Right cardiac atrium (tissue), 5 donors: ENCODE data around the gene MPG. TPM values are rescaled to one million over a fixed set of nuclear protein-coding genes. Genes with fewer than 3 reads are reported as not detected.

Experiments
- ATAC-seq, 2 donors: fragments of 200-7000 bp; cut with Tn5 transposase; one replicate each; pipeline versions ENCODE4 v1.8.0 to v1.9.1; 2020; ENCODE audit warnings: moderate library complexity in 2 of 2, mild to moderate bottlenecking in 1 of 2
- DNase-seq, 3 donors: peaks; one replicate each; pipeline ENCODE4 v3.0.0-alpha.2; 2020
- H3K27ac ChIP-seq: one replicate; pipeline ENCODE4 v1.5.1; 2013; ENCODE audit warnings: mild to moderate bottlenecking, low read length, control low read depth, moderate library complexity
- H3K27me3 ChIP-seq: one replicate; pipeline ENCODE4 v1.6.1; 2013; ENCODE audit not compliant: control insufficient read depth, insufficient read depth
- H3K4me1 ChIP-seq: one replicate; pipeline ENCODE4 v1.6.1; 2013; ENCODE audit warnings: low read length; ENCODE audit not compliant: control insufficient read depth, insufficient read depth
- H3K4me3 ChIP-seq: one replicate; pipeline ENCODE4 v1.5.1; 2013; ENCODE audit warnings: low read length, control low read depth
- H3K9me3 ChIP-seq: one replicate; pipeline ENCODE4 v1.6.1; 2013; ENCODE audit warnings: low read length; ENCODE audit not compliant: control insufficient read depth
- whole genome bisulfite sequencing: extraction: QIAGEN DNeasy Blood & Tissue Kit; methylation state at CpG from one replicate; pipeline ENCODE4 v1.1.7; 2013; 5-methylcytosine and 5-hydroxymethylcytosine counted together
- intact Hi-C, 4 donors: fragments of 100-400 bp; cut with DNase I; formaldehyde crosslinking; loops; one replicate each; pipeline versions ENCODE4 v1.11.0 to v1.14.0; 2022 to 2023
- polyA plus RNA-seq: library from polyadenylated mRNA; stranded (reverse); fragments of 200-250 nt; gene quantifications from one replicate; pipeline ENCODE4 v1.2.3, GENCODE V29; 2013
- total RNA-seq, 4 donors: library from RNA; stranded (reverse); fragmentation: NEBNext Ultra II Directional; extraction: Animal tissue kit (Norgen Biotek cat#: 25700); gene quantifications; one replicate each; pipeline ENCODE4 v1.2.1, GENCODE V29; 2021
- donor health status: healthy with polysubstance abuse.
- donor health status: DM: no; HTN: yes; CAD: no.
- donor health status: DM: no; HTN: no; CAD: no.
- donor health status: DM: no; HTN: yes; CAD: no; lungs with severe emphysema.
- donor health status: DM: yes; HTN: yes; CAD: no.

MPG gene
- total and polyA plus RNA-seq, 5 donors: 31.8 to 56.8 (median 38.7) TPM

GRCh38 chr16:102060-102855 lies 24.2 kb downstream of the MPG start:
- WGBS: 28% methylated on average over 19 of the region's 19 CpGs
- H3K27ac ChIP-seq: peak overlapping the region; percentile 65
- intact Hi-C loops: no loop called here
- DNase-seq (peak; percentile 80 to 91 (median 89)), ATAC-seq (peak; percentile 82 to 87)
- no peaks in the 10 kb centered on the region for H3K9me3 ChIP-seq
- H3K27me3 ChIP-seq: no peaks in the 10 kb centered on the region
- peaks cover 16% of the 10 kb centered on the region for H3K4me1 ChIP-seq
- H3K4me3 ChIP-seq: no peak overlapping the region

GRCh38 chr16:104355-104754 lies 26.3 kb downstream of the MPG start:
- 86% methylated on average over 5 of the region's 5 CpGs for WGBS
- ATAC-seq: no peak
- DNase-seq: no peak
- no peak overlapping the region for H3K4me3 ChIP-seq
- H3K4me1 ChIP-seq: peaks cover 16% of the 10 kb centered on the region
- H3K27me3 ChIP-seq: no peaks in the 10 kb centered on the region
- H3K27ac ChIP-seq: no peak overlapping the region
- H3K9me3 ChIP-seq: no peaks in the 10 kb centered on the region
- intact Hi-C loops: no loop called here

- Histone ChIP-seq H3K27ac (no peak overlapping the region), H3K4me3 (no peak overlapping the region), H3K27me3 (no peaks in the 10 kb centered on the region), H3K4me1 (peaks cover 16% of the 10 kb centered on the region), H3K9me3 (no peaks in the 10 kb centered on the region)
- DNase-seq (no peak), ATAC-seq (no peak)
- WGBS: 81% methylated on average over 3 of the region's 3 CpGs
- intact Hi-C loops: loop anchor here in 3 of 4 donors (5.0 kb wide), 3 partner anchors 77 to 257 kb away; partner anchors contain the start of genes AXIN1 (in 1 of the 3) and HBQ1 (in 1 of the 3)
Observed at GRCh38 chr16:104928-105327, 26.9 kb downstream of the MPG start.

GRCh38 chr16:105521-105920 lies 27.5 kb downstream of the MPG start:
- 87% methylated on average over 6 of the region's 6 CpGs for WGBS
- intact Hi-C loops: loop anchor here in 3 of 4 donors (5.0 kb wide), 3 partner anchors 77 to 257 kb away; partner anchors contain the start of genes AXIN1 (in 1 of the 3) and HBQ1 (in 1 of the 3)

GRCh38 chr16:106623-107324 lies 28.7 kb downstream of the MPG start:
- intact Hi-C loops: loop anchor here in 3 of 4 donors (5.0 kb wide), 3 partner anchors 76 to 256 kb away; partner anchors contain the start of genes AXIN1 (in 1 of the 3) and HBQ1 (in 1 of the 3)
- Histone ChIP-seq H3K4me3 (no peak overlapping the region), H3K4me1 (peaks cover 9% of the 10 kb centered on the region), H3K27ac (no peak overlapping the region), H3K27me3 (no peaks in the 10 kb centered on the region), H3K9me3 (no peaks in the 10 kb centered on the region)
- WGBS: 26% methylated on average over 6 of the region's 6 CpGs
- ATAC-seq (peak; percentile 17 to 34), DNase-seq (peak in 1 of 3 donors; percentile 68)

More at GRCh38 chr16:105521-105920, 27.5 kb downstream of the MPG start:
- H3K9me3 ChIP-seq: no peaks in the 10 kb centered on the region
- no peak overlapping the region for H3K27ac ChIP-seq
- ATAC-seq (no peak), DNase-seq (no peak)
- no peaks in the 10 kb centered on the region for H3K27me3 ChIP-seq
- peaks cover 16% of the 10 kb centered on the region for H3K4me1 ChIP-seq
- H3K4me3 ChIP-seq: no peak overlapping the region

GRCh38 chr16:112153-112840 lies 34.3 kb downstream of the MPG start:
- Histone ChIP-seq H3K9me3 (no peaks in the 10 kb centered on the region), H3K4me3 (no peak overlapping the region), H3K27ac (no peak overlapping the region), H3K27me3 (no peaks in the 10 kb centered on the region), H3K4me1 (peaks cover 3% of the 10 kb centered on the region)
- ATAC-seq (no peak), DNase-seq (no peak)
- WGBS: 93% methylated on average over 21 of the region's 21 CpGs
- intact Hi-C loops: no loop called here

- intact Hi-C loops: no loop called here
- Histone ChIP-seq H3K27me3 (no peaks in the 10 kb centered on the region), H3K27ac (no peak overlapping the region), H3K4me1 (peaks cover 3% of the 10 kb centered on the region), H3K4me3 (no peak overlapping the region), H3K9me3 (no peaks in the 10 kb centered on the region)
- ATAC-seq: no peak
- 91% methylated on average over 2 of the region's 2 CpGs for WGBS
- DNase-seq: no peak
Observed at GRCh38 chr16:114327-114726, 36.3 kb downstream of the MPG start.

- ATAC-seq (no peak), DNase-seq (no peak)
- 67% methylated on average over 7 of the region's 7 CpGs for WGBS
- H3K9me3 ChIP-seq: no peaks in the 10 kb centered on the region
- H3K27ac ChIP-seq: no peak overlapping the region
- intact Hi-C loops: loop anchor here in 1 of 4 donors (5.0 kb wide), 1 partner anchor 66 kb away; the partner anchor contains the start of gene HBQ1
- H3K27me3 ChIP-seq: no peaks in the 10 kb centered on the region
- peaks cover 3% of the 10 kb centered on the region for H3K4me1 ChIP-seq
- H3K4me3 ChIP-seq: no peak overlapping the region
Observed at GRCh38 chr16:116015-116414, 38.0 kb downstream of the MPG start.

- H3K27me3 ChIP-seq: no peaks in the 10 kb centered on the region
- no peak overlapping the region for H3K27ac ChIP-seq
- no peak overlapping the region for H3K4me3 ChIP-seq
- WGBS: 65% methylated on average over 19 of the region's 19 CpGs
- H3K9me3 ChIP-seq: no peaks in the 10 kb centered on the region
- intact Hi-C loops: loop anchor here in 1 of 4 donors (5.0 kb wide), 1 partner anchor 65 kb away; the partner anchor contains the start of gene HBQ1
- ATAC-seq (peak; percentile 47 to 48), DNase-seq (peak; percentile 58 to 79 (median 79))
- H3K4me1 ChIP-seq: peaks cover 3% of the 10 kb centered on the region
Observed at GRCh38 chr16:117379-118365, 39.6 kb downstream of the MPG start.

- DNase-seq (no peak), ATAC-seq (peak in 1 of 2 donors; percentile 31)
- intact Hi-C loops: loop anchor here in 1 of 4 donors (5.0 kb wide), 1 partner anchor 63 kb away; the partner anchor contains the start of gene HBQ1
- no peak overlapping the region for H3K4me3 ChIP-seq
- H3K27me3 ChIP-seq: no peaks in the 10 kb centered on the region
- H3K9me3 ChIP-seq: no peaks in the 10 kb centered on the region
- 94% methylated on average over 2 of the region's 2 CpGs for WGBS
- H3K4me1 ChIP-seq: no peaks in the 10 kb centered on the region
- no peak overlapping the region for H3K27ac ChIP-seq
Observed at GRCh38 chr16:118857-119256, 40.8 kb downstream of the MPG start.
